HepG2 (cell line): Measurements from ENCODE around the gene LRRC45. TPM values are rescaled to one million over a fixed set of nuclear protein-coding genes. Genes with fewer than 3 reads are reported as not detected.

Source experiments
- ATAC-seq: fragments of 200-7000 bp; cut with Tn5 transposase; 3 replicates; pipeline ENCODE4 v1.9.1; 2020; ENCODE audit warnings: mild to moderate bottlenecking, moderate library complexity
- BruUV-seq: library from RNA; stranded (reverse); fragments of 400-500 nt; replicated peaks from 2 replicates; lab custom pipeline; 2021; lab: Mats Ljungman, UMichigan
- CTCF ChIA-PET: fragments of 300-600 bp; formaldehyde crosslinking; extraction: SDS; loops from one replicate; lab custom pipeline; 2021; ENCODE audit warnings: low total read pairs, inconsistent platforms, low intra/inter-chr PET ratio; lab: Yijun Ruan, JAX
- POLR2A ChIA-PET: fragments of 350-600 bp; sonication (Branson Sonifier 250); formaldehyde crosslinking; loops from one replicate; lab custom pipeline; 2020; ENCODE audit warnings: antibody characterized with exemption, inconsistent platforms; lab: Yijun Ruan, JAX
- DNase-seq: peaks from one replicate; pipeline ENCODE4 v3.0.0-alpha.2; 2015; ENCODE audit warnings: low spot score
- FAIRE-seq: peaks from 3 replicates; lab custom pipeline; 2011; peaks lifted over from hg19 to GRCh38; lab: Jason Lieb, UNC
- H2AFZ ChIP-seq: one replicate; pipeline ENCODE4 v1.6.1; 2011; ENCODE audit warnings: low read length, inconsistent platforms
- H3K27ac ChIP-seq: fragments of 300-600 bp; 3 replicates; pipeline ENCODE4 v1.8.0; 2011; ENCODE audit warnings: mixed run types, mild to moderate bottlenecking, mixed read lengths, low read length, inconsistent platforms; ENCODE audit not compliant: insufficient read depth; ENCODE audit errors: extremely low read length
- H3K27me3 ChIP-seq, 2 experiments: fragments of 200-600 bp in 1 of 2; 2 replicates in 1 of 2; 3 replicates in 1 of 2; pipeline versions ENCODE4 v1.6.0 to v1.8.0; 2011; ENCODE audit warnings: low read length in 2 of 2, mild to moderate bottlenecking in 2 of 2, moderate library complexity in 2 of 2, inconsistent platforms in 1 of 2; ENCODE audit not compliant: insufficient read depth in 2 of 2, control insufficient read depth in 1 of 2
- H3K36me3 ChIP-seq, 2 experiments: fragments of 200-600 bp in 1 of 2; replicated peaks in 1 of 2; 2 replicates in 1 of 2; 3 replicates in 1 of 2; pipeline versions ENCODE4 v1.5.1 to v1.8.0; 2011; ENCODE audit warnings: low read length in 2 of 2, inconsistent platforms in 1 of 2; ENCODE audit not compliant: insufficient read depth in 2 of 2, control insufficient read depth in 1 of 2
- H3K4me1 ChIP-seq: 2 replicates; pipeline ENCODE4 v1.5.1; 2012; ENCODE audit warnings: low read length, inconsistent platforms; ENCODE audit not compliant: insufficient read depth
- H3K4me2 ChIP-seq: 2 replicates; pipeline ENCODE4 v1.6.0; 2011; ENCODE audit warnings: low read depth, low read length, inconsistent platforms
- H3K4me3 ChIP-seq, 3 experiments: fragments of 200-600 bp in 1 of 3; sonication (generic), shearing (Covaris generic) in 1 of 3; replicated peaks in 1 of 3; 2 replicates each; pipeline ENCODE4 v1.5.1; 2011 to 2016; ENCODE audit warnings: low read length in 3 of 3, inconsistent platforms in 2 of 3, low read depth in 2 of 3, mild to moderate bottlenecking in 2 of 3, control low read depth in 1 of 3, mixed read lengths in 1 of 3; ENCODE audit not compliant: insufficient read depth in 1 of 3
- H3K79me2 ChIP-seq: one replicate; pipeline ENCODE4 v1.6.1; 2011; ENCODE audit warnings: low read length, inconsistent platforms; ENCODE audit not compliant: insufficient read depth
- H3K9ac ChIP-seq: 2 replicates; pipeline ENCODE4 v1.6.0; 2011; ENCODE audit warnings: mild to moderate bottlenecking, low read depth, low read length, inconsistent platforms; ENCODE audit not compliant: insufficient read depth
- H3K9me3 ChIP-seq: 2 replicates; pipeline ENCODE4 v1.5.1; 2012; ENCODE audit warnings: mild to moderate bottlenecking, low read length
- H4K20me1 ChIP-seq: 2 replicates; pipeline ENCODE4 v1.6.0; 2011; ENCODE audit warnings: inconsistent platforms, mild to moderate bottlenecking, low read length, moderate library complexity; ENCODE audit not compliant: insufficient read depth
- CBX1 ChIP-seq: IDR thresholded peaks from one replicate; pipeline ENCODE4 v1.6.1; 2016; ENCODE audit warnings: antibody characterized with exemption, low read depth
- CTCF ChIP-seq: sonication (generic); formaldehyde crosslinking; IDR thresholded peaks from 2 replicates; pipeline ENCODE4 v1.5.0; 2020; ENCODE audit warnings: mild to moderate bottlenecking, missing genetic modification reagents, moderate library complexity
- DR1 ChIP-seq: sonication (generic); formaldehyde crosslinking; IDR thresholded peaks from 2 replicates; pipeline ENCODE4 v1.8.0; 2021; ENCODE audit warnings: mild to moderate bottlenecking, missing genetic modification reagents, inconsistent platforms
- ERF ChIP-seq: IDR thresholded peaks from 2 replicates; pipeline ENCODE4 v1.6.1; 2018; ENCODE audit warnings: missing biosample characterization, missing genetic modification reagents
- ETV5 ChIP-seq: IDR thresholded peaks from 2 replicates; pipeline ENCODE4 v1.6.1; 2018; ENCODE audit warnings: missing biosample characterization, missing genetic modification reagents, inconsistent platforms, borderline replicate concordance
- GABPB1 ChIP-seq: IDR thresholded peaks from 2 replicates; pipeline ENCODE4 v1.6.1; 2016; ENCODE audit warnings: mild to moderate bottlenecking, missing genetic modification reagents, moderate library complexity, missing compliant biosample characterization
- GMEB1 ChIP-seq: sonication (generic); formaldehyde crosslinking; IDR thresholded peaks from 2 replicates; pipeline ENCODE4 v1.5.1; 2020; ENCODE audit warnings: missing genetic modification reagents, mild to moderate bottlenecking, borderline replicate concordance
- NFKB2 ChIP-seq: sonication (generic); formaldehyde crosslinking; IDR thresholded peaks from 2 replicates; pipeline ENCODE4 v1.4.0; 2020; ENCODE audit warnings: missing genetic modification reagents, borderline replicate concordance
- NR2C2 ChIP-seq: sonication (generic); formaldehyde crosslinking; IDR thresholded peaks from 2 replicates; pipeline ENCODE4 v1.4.0; 2020; ENCODE audit warnings: missing genetic modification reagents, mild to moderate bottlenecking, moderate library complexity, borderline replicate concordance
- POLR2A ChIP-seq, 2 experiments: IDR thresholded peaks; 2 replicates each; pipeline ENCODE4 v1.6.1; 2011; ENCODE audit warnings: low read depth in 2 of 2, low read length in 2 of 2, mild to moderate bottlenecking in 1 of 2, moderate library complexity in 1 of 2; ENCODE audit not compliant: insufficient read depth in 1 of 2
- RAD21 ChIP-seq: fragments of 450-650 bp; formaldehyde crosslinking; IDR thresholded peaks from 2 replicates; pipeline ENCODE4 v1.5.0; 2020; ENCODE audit warnings: mild to moderate bottlenecking
- SRY ChIP-seq: sonication (generic); formaldehyde crosslinking; IDR thresholded peaks from 2 replicates; pipeline ENCODE4 v1.8.0; 2022; ENCODE audit warnings: mild to moderate bottlenecking, missing genetic modification reagents
- ZNF569 ChIP-seq: sonication (generic); formaldehyde crosslinking; IDR thresholded peaks from 2 replicates; pipeline ENCODE4 v1.5.0; 2020; ENCODE audit warnings: mild to moderate bottlenecking, missing genetic modification reagents, moderate library complexity, borderline replicate concordance
- WGBS: methylation state at CpG from one replicate; pipeline ENCODE4 v1.1.6; 2017; ENCODE audit warnings: low lambda C conversion rate; 5-methylcytosine and 5-hydroxymethylcytosine counted together
- in situ Hi-C: cut with HindIII; loops from 2 replicates; pipeline ENCODE4 v1.10.0; 2017; ENCODE audit warnings: low pct_unique_long_range_greater_than_20kb; ENCODE audit not compliant: extremely low pct_ligation_motif_present
- intact Hi-C: fragments of 100-400 bp; cut with micrococcal nuclease; formaldehyde crosslinking; loops from one replicate; pipeline ENCODE4 v1.10.0; 2022; ENCODE audit not compliant: unreplicated experiment
- polyA plus RNA-seq, 8 experiments: library from polyadenylated mRNA; depleted of rRNA in 3 of 8; stranded (reverse) in 7 of 8; unstranded in 1 of 8; fragments of >200 nt; fragmentation: Illumina TruSeq in 4 of 8; extraction: Trizol in 4 of 8; gene quantifications; 2 replicates each; pipeline versions ENCODE4 v1.2.1 to v1.2.3, GENCODE V29; 2011 to 2016; ENCODE audit warnings: low read depth in 4 of 8, missing spikeins in 1 of 8, mixed read lengths in 1 of 8; ENCODE audit not compliant: insufficient read depth in 1 of 8
- total RNA-seq, 5 experiments: library from RNA; depleted of rRNA; stranded (reverse); fragments of >200 nt; fragmentation: Illumina TruSeq; extraction: Trizol; gene quantifications; 2 replicates each; pipeline ENCODE4 v1.2.3, GENCODE V29; 2016; ENCODE audit warnings: low read depth in 1 of 5
- TF ChIP-seq, protein P1 (sequence below): sonication (generic); formaldehyde crosslinking; IDR thresholded peaks from 2 replicates; pipeline ENCODE4 v1.4.0; 2020; ENCODE audit warnings: missing genetic modification reagents
- TF ChIP-seq, protein P2 (sequence below): IDR thresholded peaks from 2 replicates; pipeline ENCODE4 v1.6.1; 2016

LRRC45 gene
- total and polyA plus RNA-seq, 2 of the 13 experiments (the other 11 are each of a cell fraction or from before 2014, with no cell fraction given): 11.6 to 48.1 TPM

- FAIRE-seq (no peak), DNase-seq (peak; percentile 83), ATAC-seq (peak; percentile 0)
- ChIA-PET POLR2A (interaction anchor here (0.5 to 16.1 kb wide), 9 partner anchors 8 to 288 kb away, joined by 3 to 470 read pairs (median 22); partner anchors contain the start of genes ASPSCR1, CENPX, LRRC45 and NOTUM), CTCF (interaction anchor here (0.9 to 2.3 kb wide), 2 partner anchors 22 to 40 kb away, joined by 5 to 25 read pairs; partner anchors contain the start of gene NOTUM)
- peak overlapping the region; percentile 95 for H3K27ac ChIP-seq
- H3K4me3 ChIP-seq: peak overlapping the region; percentile 23 to 61 (median 26); a peak in 5 of 6 replicates
- H3K9me3 ChIP-seq: no peaks in the 10 kb centered on the region
- H3K79me2 ChIP-seq: peaks cover 74% of the 10 kb centered on the region
- intact Hi-C loops: no loop called here
- 0 out of 5 replicates have a peak, but pooled peaks cover 0 to 3% of the 10 kb centered on the region in 2 experiments for H3K36me3 ChIP-seq
- peaks cover 99% of the 10 kb centered on the region for H3K4me1 ChIP-seq
- BruUV-seq: no TSS peak
- H4K20me1 ChIP-seq: no peaks in the 10 kb centered on the region
- H3K9ac ChIP-seq: peak overlapping the region; percentile 80
- 2% methylated on average over 8 of the region's 12 CpGs for WGBS
- H3K27me3 ChIP-seq: no peaks in the 10 kb centered on the region
- H2AFZ ChIP-seq: no peak overlapping the region
- H3K4me2 ChIP-seq: peak overlapping the region; percentile 86
- in situ Hi-C loops: loop anchor here (5.0 kb wide), 1 partner anchor 42 kb away; no protein-coding TSS in a partner anchor
- TF ChIP-seq NFKB2 (CRISPR knock-in tag): peak; percentile 49; the same call in 1 of the 2 replicates
- TF ChIP-seq CTCF (CRISPR knock-in tag): no peak
- TF ChIP-seq ERF (CRISPR knock-in tag): peak; percentile 65; the same call in 1 of the 2 replicates
- TF ChIP-seq, protein P1, sequence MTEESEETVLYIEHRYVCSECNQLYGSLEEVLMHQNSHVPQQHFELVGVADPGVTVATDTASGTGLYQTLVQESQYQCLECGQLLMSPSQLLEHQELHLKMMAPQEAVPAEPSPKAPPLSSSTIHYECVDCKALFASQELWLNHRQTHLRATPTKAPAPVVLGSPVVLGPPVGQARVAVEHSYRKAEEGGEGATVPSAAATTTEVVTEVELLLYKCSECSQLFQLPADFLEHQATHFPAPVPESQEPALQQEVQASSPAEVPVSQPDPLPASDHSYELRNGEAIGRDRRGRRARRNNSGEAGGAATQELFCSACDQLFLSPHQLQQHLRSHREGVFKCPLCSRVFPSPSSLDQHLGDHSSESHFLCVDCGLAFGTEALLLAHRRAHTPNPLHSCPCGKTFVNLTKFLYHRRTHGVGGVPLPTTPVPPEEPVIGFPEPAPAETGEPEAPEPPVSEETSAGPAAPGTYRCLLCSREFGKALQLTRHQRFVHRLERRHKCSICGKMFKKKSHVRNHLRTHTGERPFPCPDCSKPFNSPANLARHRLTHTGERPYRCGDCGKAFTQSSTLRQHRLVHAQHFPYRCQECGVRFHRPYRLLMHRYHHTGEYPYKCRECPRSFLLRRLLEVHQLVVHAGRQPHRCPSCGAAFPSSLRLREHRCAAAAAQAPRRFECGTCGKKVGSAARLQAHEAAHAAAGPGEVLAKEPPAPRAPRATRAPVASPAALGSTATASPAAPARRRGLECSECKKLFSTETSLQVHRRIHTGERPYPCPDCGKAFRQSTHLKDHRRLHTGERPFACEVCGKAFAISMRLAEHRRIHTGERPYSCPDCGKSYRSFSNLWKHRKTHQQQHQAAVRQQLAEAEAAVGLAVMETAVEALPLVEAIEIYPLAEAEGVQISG: 0 out of 2 replicates have a peak, but pooled peaks have one; percentile 14
- TF ChIP-seq RAD21 (CRISPR knock-in tag): no peak
- TF ChIP-seq ETV5 (CRISPR knock-in tag): peak; percentile 86
- peak; percentile 67; the same call in 1 of the 2 replicates for TF ChIP-seq GABPB1 (CRISPR knock-in tag)
- TF ChIP-seq, protein P2, sequence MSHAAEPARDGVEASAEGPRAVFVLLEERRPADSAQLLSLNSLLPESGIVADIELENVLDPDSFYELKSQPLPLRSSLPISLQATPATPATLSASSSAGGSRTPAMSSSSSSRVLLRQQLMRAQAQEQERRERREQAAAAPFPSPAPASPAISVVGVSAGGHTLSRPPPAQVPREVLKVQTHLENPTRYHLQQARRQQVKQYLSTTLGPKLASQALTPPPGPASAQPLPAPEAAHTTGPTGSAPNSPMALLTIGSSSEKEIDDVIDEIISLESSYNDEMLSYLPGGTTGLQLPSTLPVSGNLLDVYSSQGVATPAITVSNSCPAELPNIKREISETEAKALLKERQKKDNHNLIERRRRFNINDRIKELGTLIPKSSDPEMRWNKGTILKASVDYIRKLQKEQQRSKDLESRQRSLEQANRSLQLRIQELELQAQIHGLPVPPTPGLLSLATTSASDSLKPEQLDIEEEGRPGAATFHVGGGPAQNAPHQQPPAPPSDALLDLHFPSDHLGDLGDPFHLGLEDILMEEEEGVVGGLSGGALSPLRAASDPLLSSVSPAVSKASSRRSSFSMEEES: peak; percentile 87
- 0 out of 2 replicates have a peak, but pooled peaks have one; percentile 26 for TF ChIP-seq SRY
- peak; percentile 71 for TF ChIP-seq DR1 (CRISPR knock-in tag)
- 0 out of 4 replicates have a peak, but pooled peaks of 1 of the 2 experiments have one; percentile 18 for TF ChIP-seq POLR2A (IDR thresholded peaks at IDR 0.05; ENCODE audit: insufficient read depth in 1 of 2, low read depth in 2 of 2, low read length in 2 of 2)
- TF ChIP-seq NR2C2 (CRISPR knock-in tag): peak; percentile 90
- TF ChIP-seq ZNF569 (CRISPR knock-in tag): no peak
- peak; percentile 9 for TF ChIP-seq CBX1
- TF ChIP-seq GMEB1: no peak
Observed at GRCh38 chr17:81999587-81999975, 23.5 kb upstream of the LRRC45 start.
